Inflammatory macrophage treated with lipopolysaccharide for 1 hour (primary cell): ENCODE measurements around the gene DHX34.

Experiments
- DNase-seq, 2 donors: peaks; one replicate each; pipeline ENCODE4 v3.0.0-alpha.2; 2020 to 2022

Gene DHX34

DNA sequence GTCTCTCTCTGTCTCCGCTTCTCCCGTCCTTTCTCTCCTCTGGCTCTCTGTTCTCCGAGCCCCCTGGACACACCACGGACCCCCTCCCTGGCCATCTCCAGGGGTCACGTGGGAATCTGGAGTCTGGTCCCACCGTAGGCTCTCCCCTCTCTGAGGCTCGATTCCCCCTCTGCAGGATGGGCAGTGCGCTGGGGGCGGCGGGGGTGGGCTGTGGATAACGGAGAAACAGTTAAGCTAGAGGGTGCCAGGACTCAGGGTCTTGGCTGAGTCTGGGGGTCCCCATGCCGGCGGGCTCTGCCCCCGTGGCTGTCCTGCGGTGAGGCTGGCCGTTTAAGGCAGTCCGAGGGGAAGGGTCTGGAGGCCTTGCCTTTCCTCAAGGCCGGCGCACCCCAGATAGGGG is 70.7 kb downstream of the DHX34 start:
- DNase-seq, result no peak

DNA sequence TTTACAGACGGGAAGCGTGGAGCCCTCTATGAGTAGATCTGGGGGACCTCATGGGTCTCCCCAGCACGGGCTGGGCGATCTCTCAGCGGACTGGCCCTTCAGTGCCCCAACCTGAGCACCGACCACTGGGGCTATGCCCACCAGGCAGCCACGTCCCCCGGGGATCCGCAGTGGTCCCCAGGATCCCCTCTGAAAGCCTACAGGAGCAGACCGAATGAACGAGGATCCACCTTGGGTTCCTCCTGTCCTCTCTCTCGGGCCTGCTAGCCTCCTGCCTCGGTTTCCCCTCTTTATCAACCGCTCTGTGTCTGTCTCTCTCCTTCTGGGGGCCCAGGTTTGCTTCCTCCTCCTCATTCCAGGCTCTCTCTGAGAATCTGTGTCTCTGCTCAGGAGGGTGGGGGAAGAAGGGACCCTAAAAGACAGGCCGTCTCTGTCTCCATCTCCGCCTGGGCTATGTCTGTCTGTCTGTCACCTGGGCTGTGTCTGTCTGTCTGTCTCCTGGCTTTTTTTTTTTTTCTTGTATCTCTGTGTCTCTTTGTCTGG is 72.2 kb downstream of the DHX34 start:
- DNase-seq, result no peak

- DNase-seq, result no peak
Measured at GRCh38 chr19:47421844-47422395, 72.8 kb downstream of the DHX34 start.

DNA sequence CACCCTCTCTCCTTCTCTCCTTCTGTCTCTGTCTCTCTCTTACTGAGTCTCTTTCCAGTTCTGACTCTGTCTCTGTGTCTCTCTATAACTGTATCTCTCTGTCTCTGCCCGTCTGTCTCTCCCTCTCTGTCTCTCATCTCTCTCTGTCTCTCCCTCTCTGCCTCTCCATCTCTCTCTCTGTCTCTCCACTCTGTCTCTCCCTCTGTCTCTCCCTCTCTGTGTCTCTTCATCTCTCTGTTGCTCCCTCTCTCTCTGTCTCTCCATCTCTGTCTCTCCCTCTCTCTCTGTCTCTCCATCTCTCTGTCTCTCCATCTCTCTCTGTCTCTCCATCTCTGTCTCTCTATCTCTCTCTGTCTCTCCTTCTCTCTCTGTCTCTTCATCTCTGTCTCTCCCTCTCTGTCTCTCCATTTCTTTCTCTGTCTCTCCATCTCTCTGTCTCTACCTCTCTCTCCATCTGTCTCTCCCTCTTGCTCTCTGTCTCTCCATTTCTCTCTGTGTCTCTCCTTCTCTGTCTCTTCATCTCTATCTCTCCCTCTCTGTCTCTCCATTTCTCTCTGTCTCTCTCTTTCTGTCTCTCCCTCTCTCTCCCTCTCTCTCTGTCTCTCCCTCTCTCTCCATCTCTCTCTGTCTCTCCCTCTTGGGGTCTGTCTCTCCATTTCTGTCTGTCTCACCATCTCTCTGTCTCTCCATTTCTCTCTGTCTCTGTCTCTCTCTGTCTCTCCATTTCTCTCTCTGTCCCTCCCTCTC is 73.5 kb downstream of the DHX34 start:
- DNase-seq, result no peak

- no peak for DNase-seq
Measured at GRCh38 chr19:47423203-47423882, 74.2 kb downstream of the DHX34 start.

DNA sequence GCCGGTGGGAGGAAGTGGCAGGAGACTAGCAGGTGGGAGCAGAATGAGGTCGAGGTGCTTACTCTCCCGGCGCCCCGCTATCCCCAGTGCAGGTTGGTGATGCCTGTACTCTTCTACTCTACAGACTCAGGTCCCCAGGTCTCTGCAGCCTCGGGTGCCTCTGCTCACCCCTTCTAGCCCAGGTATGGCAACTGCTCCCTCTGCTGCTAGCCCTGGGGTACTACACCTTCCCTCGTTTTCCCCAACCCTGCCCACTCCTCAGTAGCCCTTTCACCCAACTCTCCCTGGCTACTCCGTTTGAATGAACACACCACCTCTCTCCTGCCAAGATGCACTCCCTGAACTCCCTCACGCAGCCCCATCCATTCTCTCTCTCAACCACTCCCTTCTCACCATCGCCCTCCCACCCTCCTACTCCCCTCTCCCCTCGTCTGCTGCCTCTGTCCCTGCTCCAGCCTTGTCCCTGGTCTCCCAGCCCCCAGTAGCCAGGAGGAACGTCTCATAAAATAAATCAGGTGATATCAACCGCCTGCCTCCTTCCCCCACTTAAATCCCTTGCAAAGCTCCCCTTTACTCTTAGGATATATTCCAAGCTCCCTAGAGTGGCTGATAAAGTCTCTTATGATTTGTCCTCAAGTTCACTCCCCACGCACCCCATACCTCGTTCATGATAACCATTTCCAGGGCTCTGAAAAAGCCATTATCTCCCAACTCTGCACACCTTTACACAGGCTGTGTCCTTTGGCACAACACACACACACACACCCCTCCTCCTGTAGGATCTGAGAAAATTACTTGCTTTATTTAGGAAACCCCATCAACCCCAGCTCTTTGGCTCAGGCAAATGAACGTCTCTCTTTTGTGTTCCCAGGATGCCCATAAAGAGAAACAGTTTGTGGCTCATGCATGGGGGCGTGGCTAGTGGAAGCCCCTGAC is 78.4 kb downstream of the DHX34 start:
- peak in 1 of 2 donors; percentile 76 for DNase-seq

DNA sequence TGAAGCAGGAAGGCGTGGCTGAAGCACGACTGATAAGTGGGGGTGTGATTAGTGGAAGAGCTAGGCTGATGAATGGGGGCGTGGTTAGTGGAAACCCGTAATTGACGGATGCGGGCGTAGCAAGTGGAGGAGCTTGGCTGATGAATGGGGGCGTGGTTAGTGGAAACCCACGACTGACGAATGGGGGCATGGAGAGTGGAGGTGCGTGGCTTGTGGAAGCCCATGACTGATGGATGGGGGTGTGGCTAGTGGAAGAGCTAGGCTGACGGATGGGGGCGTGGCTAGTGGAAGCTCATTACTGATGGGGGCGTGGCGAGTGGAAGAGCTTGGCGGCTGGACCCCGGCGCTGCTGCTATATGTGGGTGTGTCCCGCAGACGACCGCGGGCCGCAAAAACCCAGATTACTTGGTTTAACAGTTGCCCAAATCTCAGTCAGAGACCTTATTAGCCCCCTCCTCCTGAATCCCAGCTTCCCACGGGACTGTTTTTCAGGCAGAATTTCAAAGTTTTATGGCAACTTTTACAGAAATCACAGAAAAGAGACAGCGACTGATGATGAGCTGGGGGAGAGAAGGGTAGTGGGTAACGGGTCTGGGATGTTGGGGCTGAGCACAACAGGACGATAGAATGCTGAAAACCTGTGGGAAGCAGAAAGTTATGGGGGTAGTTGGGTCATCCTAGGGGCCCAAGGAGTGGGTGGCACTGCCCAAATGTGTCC is 79.2 kb downstream of the DHX34 start:
- DNase-seq, result peak; percentile 80 to 83

- DNase-seq, result no peak
Measured at GRCh38 chr19:47429140-47429793, 80.2 kb downstream of the DHX34 start.

DNA sequence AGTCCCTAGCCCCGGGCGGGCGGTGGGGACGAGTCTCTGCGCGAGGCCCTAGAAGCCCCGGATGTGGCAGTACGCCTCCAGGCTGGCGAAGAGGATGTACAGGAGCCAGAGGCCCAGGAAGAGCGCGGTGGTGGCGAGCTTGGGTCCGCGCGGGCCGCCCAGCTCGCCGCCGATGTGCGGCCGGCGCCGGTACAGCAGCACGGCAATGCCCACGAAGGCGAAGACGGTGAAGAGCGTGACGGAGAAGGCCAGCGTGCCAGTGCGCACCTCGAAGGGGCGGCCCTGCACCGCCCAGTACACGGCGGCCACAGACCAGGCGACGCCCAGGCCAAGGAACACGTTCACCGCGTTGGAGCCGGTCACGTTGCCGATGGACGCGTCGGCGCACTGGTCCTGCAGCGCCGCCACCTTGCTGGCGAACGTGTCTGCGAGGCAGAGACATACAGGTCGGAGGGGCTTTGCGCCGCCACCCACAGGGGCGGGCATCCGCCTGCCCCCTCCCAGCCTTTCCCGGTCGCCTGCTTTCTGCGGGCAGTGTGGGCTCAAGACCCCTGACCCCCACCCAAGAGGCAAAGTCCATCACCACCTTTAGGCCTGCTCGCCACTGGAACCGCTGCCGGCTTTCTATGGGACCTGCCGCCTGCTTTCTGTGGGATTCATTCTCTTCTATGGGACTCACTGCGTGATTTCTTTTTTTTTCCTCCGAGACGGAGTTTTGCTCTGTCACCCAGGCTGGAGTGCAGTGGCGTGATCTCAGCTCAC is 81.1 kb downstream of the DHX34 start:
- peak; percentile 39 to 44 for DNase-seq

DNA sequence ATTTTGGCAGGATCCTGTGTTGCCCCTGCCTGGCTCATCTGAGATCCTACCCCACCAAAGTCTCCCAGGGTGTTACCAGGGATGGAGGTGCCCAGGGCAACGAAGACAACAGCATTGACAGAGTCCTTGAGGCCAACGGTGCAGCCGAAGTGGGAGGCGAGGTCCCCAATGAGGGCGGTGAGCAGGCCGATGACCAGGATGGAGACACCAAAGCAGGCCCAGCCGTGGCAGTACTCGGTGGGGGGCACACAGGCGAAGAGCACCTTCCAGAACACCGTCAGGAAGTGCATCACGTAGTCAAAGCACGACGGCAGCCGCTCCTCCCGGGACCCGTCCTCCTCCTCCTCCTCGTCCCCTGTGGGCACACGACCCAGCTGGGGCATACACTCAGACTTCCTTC is 83.0 kb downstream of the DHX34 start:
- no peak for DNase-seq
